HepG2 (cell line): ENCODE data around the gene DNAJC11. TPM values are rescaled to one million over a fixed set of nuclear protein-coding genes. Genes with fewer than 3 reads are reported as not detected.
A peak's percentile ranks its signal among the peaks of the same experiment; 100 is the strongest.

ENCODE experiments used
- ATF6 ChIP-seq: sonication (generic); formaldehyde crosslinking; conservative IDR thresholded peaks from 2 replicates; pipeline ENCODE4 v1.4.0; 2020; ENCODE audit warnings: missing genetic modification reagents
- BCL6 ChIP-seq: IDR thresholded peaks from 2 replicates; pipeline ENCODE4 v1.6.1; 2016; ENCODE audit warnings: missing genetic modification reagents, missing compliant biosample characterization
- EP300 ChIP-seq, 3 experiments: sonication (generic) in 1 of 3; formaldehyde crosslinking in 1 of 3; IDR thresholded peaks; 2 replicates each; pipeline versions ENCODE4 v1.5.1 to v1.6.1; 2011 to 2020; ENCODE audit warnings: low read depth in 2 of 3, low read length in 2 of 3, borderline replicate concordance in 1 of 3, improper control_type of control experiment in 1 of 3, mild to moderate bottlenecking in 1 of 3, missing genetic modification reagents in 1 of 3, moderate library complexity in 1 of 3
- GPBP1L1 ChIP-seq: sonication (generic); formaldehyde crosslinking; IDR thresholded peaks from 2 replicates; pipeline ENCODE4 v1.5.0; 2020; ENCODE audit warnings: mild to moderate bottlenecking, missing genetic modification reagents
- HNF1B ChIP-seq: sonication (generic); formaldehyde crosslinking; IDR thresholded peaks from 2 replicates; pipeline ENCODE4 v1.5.1; 2020; ENCODE audit warnings: mild to moderate bottlenecking, moderate library complexity, missing genetic modification reagents
- MED1 ChIP-seq: sonication (generic); formaldehyde crosslinking; IDR thresholded peaks from 2 replicates; pipeline ENCODE4 v1.4.0; 2020; ENCODE audit warnings: missing genetic modification reagents
- NFKBIZ ChIP-seq: IDR thresholded peaks from 2 replicates; pipeline ENCODE4 v1.6.1; 2018; ENCODE audit warnings: missing genetic modification reagents, missing compliant biosample characterization
- NFYC ChIP-seq: IDR thresholded peaks from 2 replicates; pipeline ENCODE4 v1.6.1; 2016; ENCODE audit warnings: missing genetic modification reagents, missing compliant biosample characterization
- PRPF4 ChIP-seq: fragments of 200-400 bp; formaldehyde crosslinking; IDR thresholded peaks from 2 replicates; pipeline ENCODE4 v1.6.1; 2016; ENCODE audit warnings: low read length, low read depth; ENCODE audit not compliant: poor library complexity, severe bottlenecking
- RBAK ChIP-seq: sonication (generic); formaldehyde crosslinking; IDR thresholded peaks from 2 replicates; pipeline ENCODE4 v1.5.1; 2020; ENCODE audit warnings: mild to moderate bottlenecking, missing genetic modification reagents
- SNAPC2 ChIP-seq: sonication (generic); formaldehyde crosslinking; IDR thresholded peaks from 2 replicates; pipeline ENCODE4 v1.8.1; 2022; ENCODE audit warnings: mild to moderate bottlenecking, missing genetic modification reagents
- SP5 ChIP-seq: IDR thresholded peaks from 2 replicates; pipeline ENCODE4 v1.6.1; 2016; ENCODE audit warnings: low read depth, borderline replicate concordance
- ZFX ChIP-seq: sonication (generic); formaldehyde crosslinking; IDR thresholded peaks from 2 replicates; pipeline ENCODE4 v1.4.0; 2020; ENCODE audit warnings: mild to moderate bottlenecking, low read depth, missing genetic modification reagents, moderate library complexity
- ZNF530 ChIP-seq: sonication (generic); formaldehyde crosslinking; IDR thresholded peaks from 2 replicates; pipeline ENCODE4 v1.5.0; 2020; ENCODE audit warnings: low read depth, mild to moderate bottlenecking, missing genetic modification reagents
- ZNF547 ChIP-seq: sonication (generic); formaldehyde crosslinking; IDR thresholded peaks from 2 replicates; pipeline ENCODE4 v1.5.1; 2020; ENCODE audit warnings: mild to moderate bottlenecking, missing genetic modification reagents
- ZNF567 ChIP-seq: sonication (generic); formaldehyde crosslinking; IDR thresholded peaks from 2 replicates; pipeline ENCODE4 v1.8.1; 2023; ENCODE audit warnings: mild to moderate bottlenecking, missing genetic modification reagents, borderline replicate concordance
- ZNF616 ChIP-seq: sonication (generic); formaldehyde crosslinking; IDR thresholded peaks from 2 replicates; pipeline ENCODE4 v1.5.0; 2020; ENCODE audit warnings: low read depth, mild to moderate bottlenecking, missing genetic modification reagents
- ZNF646 ChIP-seq: sonication (generic); formaldehyde crosslinking; IDR thresholded peaks from 2 replicates; pipeline ENCODE4 v1.9.0; 2021; ENCODE audit warnings: mild to moderate bottlenecking, missing genetic modification reagents
- polyA plus RNA-seq, 8 experiments: library from polyadenylated mRNA; depleted of rRNA in 3 of 8; stranded (reverse) in 7 of 8; unstranded in 1 of 8; fragments of >200 nt; fragmentation: Illumina TruSeq in 4 of 8; extraction: Trizol in 4 of 8; gene quantifications; 2 replicates each; pipeline versions ENCODE4 v1.2.1 to v1.2.3, GENCODE V29; 2011 to 2016; ENCODE audit warnings: low read depth in 4 of 8, missing spikeins in 1 of 8, mixed read lengths in 1 of 8; ENCODE audit not compliant: insufficient read depth in 1 of 8
- total RNA-seq, 5 experiments: library from RNA; depleted of rRNA; stranded (reverse); fragments of >200 nt; fragmentation: Illumina TruSeq; extraction: Trizol; gene quantifications; 2 replicates each; pipeline ENCODE4 v1.2.3, GENCODE V29; 2016; ENCODE audit warnings: low read depth in 1 of 5

The DNAJC11 gene
- total and polyA plus RNA-seq, 2 of the 13 experiments (the other 11 are each of a cell fraction or from before 2014, with no cell fraction given) = 25.1 to 47.6 TPM

GRCh38 chr1:6602669-6603237, 98.9 kb downstream of the DNAJC11 start, which contains the start of gene KLHL21 (continued):
- TF ChIP-seq ZNF646 (no peak), SNAPC2 (CRISPR knock-in tag) (peak; percentile 53; the same call in 1 of the 2 replicates), NFKBIZ (CRISPR knock-in tag) (no peak; the same call in 1 of the 2 replicates), RBAK (no peak), EP300 (IDR thresholded peaks at IDR 0.05; ENCODE audit: low read depth in 2 of 2, low read length in 2 of 2) (peak in 1 of 2 experiments; percentile 45; a peak in 2 of 4 replicates), EP300 (CRISPR knock-in tag; IDR thresholded peaks at IDR 0.05; ENCODE audit: borderline replicate concordance) (no peak), ZNF616 (CRISPR knock-in tag) (peak; percentile 14; the same call in 1 of the 2 replicates), SP5 (CRISPR knock-in tag) (peak; percentile 58; the same call in 1 of the 2 replicates), ZNF567 (no peak), BCL6 (no peak; the same call in 1 of the 2 replicates), NFYC (no peak; the same call in 1 of the 2 replicates), GPBP1L1 (CRISPR knock-in tag) (no peak), MED1 (CRISPR knock-in tag) (no peak; the same call in none of the 2 replicates), ZFX (peak; percentile 74), ZNF547 (CRISPR knock-in tag) (no peak; the same call in 1 of the 2 replicates), ZNF530 (no peak), PRPF4 (no peak), HNF1B (CRISPR knock-in tag) (no peak), ATF6 (CRISPR knock-in tag) (no peak)
